Mesenteric fat pad (tissue), 1 donor: ENCODE measurements around the gene RPL37A. TPM values are rescaled to one million over a fixed set of nuclear protein-coding genes. Genes with fewer than 3 reads are reported as not detected.
"Not testable (repeated sequence)": the region's sequence is repeated elsewhere in the genome, so short reads cannot be mapped to it uniquely, and the experiment has no call there.

Experiments
- DNase-seq: peaks from one replicate; pipeline ENCODE4 v3.0.0-alpha.2; 2020; ENCODE audit warnings: low spot score
- total RNA-seq: library from RNA; stranded (reverse); fragmentation: NEBNext Ultra II Directional; extraction: Animal tissue kit (Norgen Biotek cat#: 25700); gene quantifications from one replicate; pipeline ENCODE4 v1.2.1, GENCODE V29; 2021
- donor health status: DM: yes; HTN: yes; CAD: no.

RPL37A gene
- total RNA-seq, 1 donor from 2014 or later = 1,983 TPM

GRCh38 chr2:216516730-216517350 is 18.2 kb downstream of the RPL37A start:
- no peak for DNase-seq

DNA sequence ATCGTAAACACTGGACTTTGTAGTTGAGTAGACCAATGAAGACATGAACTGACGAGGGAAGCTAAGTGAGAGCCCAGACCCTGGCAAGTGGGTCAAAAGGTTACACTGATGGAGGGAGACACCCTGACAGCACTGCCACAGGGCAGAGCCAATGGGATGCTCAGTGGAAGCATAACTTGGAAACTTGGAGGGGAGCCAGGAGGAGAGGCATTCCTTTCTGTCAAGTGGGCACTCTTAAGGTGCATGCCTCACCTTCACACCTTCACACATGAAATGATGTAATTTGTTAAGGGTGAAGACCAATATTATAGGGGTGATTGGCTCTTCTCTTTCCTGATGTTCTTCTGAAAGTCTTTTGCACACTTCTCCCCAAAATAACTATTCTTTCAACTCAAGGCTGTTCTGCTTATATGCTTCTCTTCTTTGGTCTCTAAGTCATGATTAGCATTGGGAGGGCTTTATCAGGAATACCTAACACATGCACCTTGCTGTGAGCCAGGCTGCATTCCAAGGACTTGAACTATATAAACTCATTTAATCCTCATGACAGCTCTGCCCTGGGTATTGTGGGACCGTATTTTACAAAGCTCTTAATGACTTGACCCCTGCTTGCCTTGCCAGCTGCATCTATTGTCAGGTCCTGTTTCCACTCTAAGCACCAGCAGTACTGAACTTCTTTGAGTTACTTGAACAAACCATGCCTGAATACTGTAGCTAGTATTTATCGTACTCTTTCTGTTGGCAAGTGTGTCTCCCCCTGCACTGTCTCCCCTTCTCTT is 19.0 kb downstream of the RPL37A start:
- DNase-seq = no peak

- DNase-seq = not testable (repeated sequence)
Observed at GRCh38 chr2:216518566-216519119, 20.0 kb downstream of the RPL37A start.

GRCh38 chr2:216519154-216519762 is 20.6 kb downstream of the RPL37A start:
- DNase-seq = no peak

- DNase-seq = no peak
Observed at GRCh38 chr2:216520112-216520511, 21.5 kb downstream of the RPL37A start.

DNA sequence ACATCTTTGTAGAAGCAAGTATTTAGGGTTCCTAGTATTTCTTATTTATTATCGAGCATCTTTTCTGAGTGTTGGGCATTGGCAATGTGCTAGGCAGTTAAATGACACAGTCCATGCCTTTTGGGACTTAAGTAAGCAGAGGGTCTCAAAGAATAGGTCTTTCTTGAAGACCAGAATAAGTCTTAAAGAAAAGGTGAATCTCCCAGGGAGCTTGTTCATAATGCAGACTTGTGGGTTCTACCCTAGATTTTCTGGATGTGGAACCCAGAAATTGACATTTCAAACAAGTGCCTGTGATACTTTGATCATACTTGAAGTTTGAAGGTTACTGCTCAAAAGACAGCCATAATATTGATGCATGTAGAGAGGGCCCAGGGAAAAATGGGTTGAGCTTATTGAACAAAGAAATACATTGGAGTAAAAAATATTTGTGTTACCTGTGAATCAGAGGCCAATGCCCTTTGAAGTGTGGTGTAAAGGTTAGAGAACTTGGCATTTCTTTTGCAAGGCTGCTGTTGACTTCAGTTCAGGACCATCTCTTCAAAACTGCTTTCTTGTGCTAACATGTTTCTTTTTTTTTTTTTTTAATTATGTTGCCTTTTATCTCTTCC is 24.4 kb downstream of the RPL37A start:
- no peak for DNase-seq

DNA sequence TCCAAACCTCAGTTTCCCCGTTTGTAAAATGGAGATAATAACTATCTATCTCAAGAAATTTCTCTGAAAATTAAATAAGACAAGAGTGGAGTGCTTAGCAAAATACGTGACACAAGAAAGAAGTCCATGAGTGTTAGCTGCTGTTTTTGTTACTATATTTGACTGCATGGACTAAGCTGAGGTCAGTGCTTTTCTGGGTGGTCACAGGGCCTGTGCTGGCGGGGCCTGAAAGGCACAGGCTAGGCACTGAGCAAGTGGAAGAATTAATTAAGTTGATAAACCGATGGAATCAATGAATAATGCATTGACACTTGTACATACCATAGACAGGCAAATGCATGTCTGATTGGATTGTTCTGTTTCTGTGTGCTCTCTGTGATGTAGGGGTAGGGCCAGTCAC is 27.3 kb downstream of the RPL37A start:
- no peak for DNase-seq

DNA sequence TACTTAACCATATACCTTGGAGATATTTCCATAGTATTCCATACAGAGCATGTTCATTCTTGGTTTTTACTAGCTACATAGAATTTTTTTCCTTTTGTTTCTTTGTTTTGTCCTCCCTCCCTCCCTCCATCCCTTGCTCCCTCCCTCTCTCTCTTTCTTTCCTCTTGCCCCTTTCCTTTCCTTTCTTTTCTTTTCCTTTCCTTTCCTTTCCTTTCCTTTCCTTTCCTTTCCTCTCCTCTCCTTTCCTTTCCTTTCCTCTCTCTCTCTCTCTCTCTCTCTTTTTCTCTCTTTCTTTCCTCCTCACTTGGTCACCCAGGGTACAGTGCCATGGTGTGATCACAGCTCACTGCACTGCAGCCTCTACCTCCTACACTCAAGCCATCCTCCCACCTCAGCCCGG is 28.3 kb downstream of the RPL37A start:
- DNase-seq = no peak

DNA sequence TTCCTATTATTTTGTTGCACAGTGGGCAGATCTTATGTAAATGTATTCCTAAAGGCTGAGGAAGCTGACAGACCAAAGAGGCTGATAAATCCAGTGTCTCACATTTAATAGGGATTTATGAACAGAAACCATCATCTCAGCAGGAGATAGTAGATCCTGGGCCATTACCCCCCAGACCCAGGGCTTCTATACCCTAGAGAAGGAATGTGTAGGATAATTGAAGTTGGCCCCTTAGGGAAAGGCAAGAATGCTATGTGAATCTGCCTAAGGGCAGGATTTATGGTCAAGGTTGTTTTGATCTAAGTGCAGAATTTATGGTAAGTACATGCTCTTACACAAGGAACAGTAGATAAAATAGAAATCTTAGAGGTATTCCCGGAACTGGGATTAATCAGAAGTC is 29.0 kb downstream of the RPL37A start:
- DNase-seq = no peak

DNA sequence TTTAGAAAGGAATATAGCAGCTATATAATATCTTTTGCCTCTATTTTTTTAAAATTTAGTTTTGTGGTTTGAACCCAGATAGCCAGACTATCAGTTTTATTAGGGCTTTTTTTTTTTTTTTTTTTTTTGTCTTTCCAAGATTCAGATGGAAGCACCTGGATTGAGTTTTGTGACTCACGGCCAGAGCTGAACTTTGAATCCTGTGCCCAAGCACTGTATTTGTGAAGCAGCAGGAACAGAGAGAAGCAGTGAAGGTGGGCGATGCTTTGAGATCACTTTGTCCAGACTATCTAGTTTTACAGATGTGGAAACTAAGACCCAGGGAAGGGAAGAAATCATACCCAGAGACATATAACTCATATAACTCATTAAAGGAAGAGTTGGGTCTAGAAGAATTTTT is 33.9 kb downstream of the RPL37A start:
- DNase-seq = no peak

DNA sequence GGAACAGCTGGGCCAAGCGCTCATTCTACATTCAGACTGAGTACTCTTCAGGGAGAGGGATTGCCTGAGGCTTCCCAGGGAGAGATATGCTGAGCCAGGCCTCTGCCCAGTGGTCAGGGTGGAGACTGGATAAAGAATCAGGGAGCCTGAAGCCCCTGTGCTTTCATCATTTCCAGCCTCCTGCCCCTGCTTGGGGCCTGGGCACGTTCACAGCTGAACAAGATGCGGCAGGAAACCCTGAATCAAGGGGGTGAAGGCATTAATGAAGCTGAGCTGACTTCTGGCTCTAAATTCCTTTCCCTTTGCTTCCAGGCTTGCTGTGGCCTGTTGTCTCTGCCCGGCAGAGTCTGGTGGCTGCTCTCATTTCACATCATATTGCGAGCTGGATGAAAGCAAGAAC is 35.0 kb downstream of the RPL37A start:
- no peak for DNase-seq

- no peak for DNase-seq
Observed at GRCh38 chr2:216534809-216535208, 36.2 kb downstream of the RPL37A start.

DNA sequence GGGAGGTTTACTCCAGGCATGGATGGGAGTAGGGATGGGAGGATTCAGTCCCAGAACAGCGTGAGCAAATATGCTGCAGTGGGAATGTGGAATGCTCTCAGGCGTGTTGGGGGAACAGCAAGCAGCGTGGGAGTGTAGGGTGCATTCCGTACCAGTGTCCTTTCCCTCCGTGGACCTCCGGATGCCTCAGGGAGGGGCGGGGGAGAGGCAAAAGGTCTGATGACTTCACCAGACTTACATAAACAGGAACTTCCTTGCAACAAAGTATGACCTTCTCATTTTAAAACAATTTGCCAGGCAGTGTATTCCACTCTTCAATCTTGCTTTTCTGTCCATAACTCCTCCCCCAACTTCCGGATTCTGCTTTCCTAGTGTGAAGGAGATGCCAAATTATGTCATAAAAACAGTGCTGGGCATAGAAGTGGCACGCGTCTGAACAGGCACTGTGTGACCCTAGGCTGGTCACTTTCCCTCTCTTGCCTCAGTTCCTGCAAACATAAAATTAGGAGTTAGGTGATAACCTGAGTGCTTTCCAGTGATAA is 36.9 kb downstream of the RPL37A start:
- no peak for DNase-seq

DNA sequence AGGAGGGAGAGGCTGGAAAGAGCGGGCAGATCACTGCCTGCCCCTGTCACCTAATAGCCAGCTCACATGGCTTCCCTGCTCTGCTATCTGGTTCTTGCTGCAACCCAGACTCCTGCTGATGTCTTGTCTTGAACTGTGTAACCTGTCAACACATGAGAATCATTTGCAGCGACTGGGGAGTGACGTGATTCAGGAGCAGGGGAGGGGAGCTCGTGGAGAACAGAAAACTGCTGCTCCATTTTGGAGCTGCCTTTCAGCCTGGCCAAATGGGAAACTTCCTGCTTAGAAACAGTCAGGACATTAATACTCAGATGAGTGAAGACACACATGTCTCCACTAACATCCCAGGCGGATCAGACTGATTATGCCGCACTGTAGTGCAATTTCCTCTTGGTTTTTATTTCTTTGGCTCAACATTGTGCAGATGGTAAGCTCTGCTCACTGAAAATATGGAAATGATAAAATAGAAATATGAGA is 38.1 kb downstream of the RPL37A start:
- no peak for DNase-seq

DNA sequence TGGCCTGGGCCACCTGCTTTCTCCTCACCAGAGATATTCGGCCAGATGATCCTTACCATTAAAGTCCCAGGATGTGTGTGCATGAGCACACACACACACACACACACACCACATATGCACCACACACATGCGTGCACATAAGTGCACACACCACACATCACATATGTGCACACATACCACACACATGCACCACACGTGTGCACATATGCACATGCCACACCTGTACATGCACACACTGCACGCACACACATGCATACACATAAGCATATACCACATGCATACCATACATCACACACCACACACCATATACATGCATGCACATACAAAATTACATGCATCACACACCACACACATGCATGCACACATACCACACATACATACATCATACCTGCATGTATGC is 38.7 kb downstream of the RPL37A start:
- no peak for DNase-seq

DNA sequence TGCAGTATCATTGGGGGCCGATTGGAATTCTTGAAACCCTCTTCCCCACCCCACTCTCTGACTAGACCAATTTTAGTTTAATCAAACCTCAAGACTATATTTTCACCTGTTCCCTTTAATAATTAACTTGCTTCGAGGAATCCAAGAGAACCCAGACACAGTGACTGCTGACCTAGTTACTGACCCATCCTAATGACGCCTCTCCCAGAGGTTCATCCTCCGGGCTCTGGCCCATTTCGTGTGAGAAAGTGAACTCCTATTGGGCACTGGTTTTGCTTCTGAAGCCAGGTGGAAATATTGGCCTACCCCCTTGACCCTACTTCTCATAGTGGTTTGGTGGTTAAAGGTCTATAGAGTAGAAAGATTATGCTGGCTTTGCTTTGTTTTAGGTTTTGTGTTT is 39.9 kb downstream of the RPL37A start:
- DNase-seq = no peak

GRCh38 chr2:216539120-216539519 is 40.5 kb downstream of the RPL37A start:
- DNase-seq = no peak

GRCh38 chr2:216539791-216540241 is 41.2 kb downstream of the RPL37A start:
- DNase-seq = no peak

GRCh38 chr2:216540920-216541319 is 42.3 kb downstream of the RPL37A start:
- no peak for DNase-seq

GRCh38 chr2:216541505-216541904 is 42.9 kb downstream of the RPL37A start:
- no peak for DNase-seq

GRCh38 chr2:216545359-216545758 is 46.7 kb downstream of the RPL37A start:
- DNase-seq = no peak
